ENCODE results near the gene ZBTB48. TPM values are rescaled to one million over a fixed set of nuclear protein-coding genes. Genes with fewer than 3 reads are reported as not detected.
"Not testable (repeated sequence)": the region's sequence is repeated elsewhere in the genome, so short reads cannot be mapped to it uniquely, and the experiment has no call there.

ZBTB48 gene
- total RNA-seq, 1 donor from 2014 or later, result 19.9 TPM

GRCh38 chr1:6635910-6636760, 56.3 kb downstream of the ZBTB48 start:
- H3K27ac Mint-ChIP-seq (ENCODE audit: unreplicated experiment), result peak overlapping the region; percentile 57
- no peaks in the 10 kb centered on the region for H3K27me3 Mint-ChIP-seq (ENCODE audit: low read depth)
- no peaks in the 10 kb centered on the region for H3K9me3 Mint-ChIP-seq (ENCODE audit: low read depth)
- peak; percentile 35 for TF ChIP-seq CTCF (IDR thresholded peaks at IDR 0.05)
- no peak overlapping the region for H3K4me3 Mint-ChIP-seq (ENCODE audit: unreplicated experiment)
- peaks cover 10% of the 10 kb centered on the region for H3K4me1 Mint-ChIP-seq (ENCODE audit: low read depth)
- DNase-seq (ENCODE audit: low spot score), result no peak
- peaks cover 21% of the 10 kb centered on the region for H3K36me3 Mint-ChIP-seq (ENCODE audit: low read depth)

- not testable (repeated sequence) for H3K9me3 Mint-ChIP-seq (ENCODE audit: low read depth); H3K27me3 Mint-ChIP-seq (ENCODE audit: low read depth); DNase-seq (ENCODE audit: low spot score); H3K4me3 Mint-ChIP-seq (ENCODE audit: unreplicated experiment)
- peaks cover 21% of the 10 kb centered on the region for H3K36me3 Mint-ChIP-seq (ENCODE audit: low read depth)
- H3K27ac Mint-ChIP-seq (ENCODE audit: unreplicated experiment), result peak overlapping the region; percentile 57
- H3K4me1 Mint-ChIP-seq (ENCODE audit: low read depth), result peaks cover 10% of the 10 kb centered on the region
Observed at GRCh38 chr1:6636778-6637177, 57.0 kb downstream of the ZBTB48 start.

- Mint-ChIP-seq H3K4me1 (ENCODE audit: low read depth) (peaks cover 10% of the 10 kb centered on the region), H3K27me3 (ENCODE audit: low read depth) (no peaks in the 10 kb centered on the region), H3K4me3 (ENCODE audit: unreplicated experiment) (no peak overlapping the region), H3K27ac (ENCODE audit: unreplicated experiment) (peak overlapping the region; percentile 82), H3K36me3 (ENCODE audit: low read depth) (peaks cover 26% of the 10 kb centered on the region), H3K9me3 (ENCODE audit: low read depth) (no peaks in the 10 kb centered on the region)
- no peak for TF ChIP-seq CTCF (IDR thresholded peaks at IDR 0.05)
- no peak for DNase-seq (ENCODE audit: low spot score)
Observed at GRCh38 chr1:6637770-6638169, 58.0 kb downstream of the ZBTB48 start.

GRCh38 chr1:6638226-6638625, 58.4 kb downstream of the ZBTB48 start:
- no peak for TF ChIP-seq CTCF (IDR thresholded peaks at IDR 0.05)
- Mint-ChIP-seq H3K4me1 (ENCODE audit: low read depth) (peaks cover 10% of the 10 kb centered on the region), H3K9me3 (ENCODE audit: low read depth) (no peaks in the 10 kb centered on the region), H3K36me3 (ENCODE audit: low read depth) (peaks cover 27% of the 10 kb centered on the region), H3K4me3 (ENCODE audit: unreplicated experiment) (no peak overlapping the region), H3K27ac (ENCODE audit: unreplicated experiment) (peak overlapping the region; percentile 82), H3K27me3 (ENCODE audit: low read depth) (no peaks in the 10 kb centered on the region)
- DNase-seq (ENCODE audit: low spot score), result no peak

Other genes with a start within 250 kb of the ZBTB48 start
- 43.9 to 48.1 TPM (median 44.0 TPM) in 3 replicates for gene ACOT7, start 186.2 kb upstream of the ZBTB48 start, total RNA-seq
- gene HES2, start 160.1 kb upstream of the ZBTB48 start, total RNA-seq, result 0.15 to 0.36 TPM in 2 of 3 replicates, not detected in the other
- gene ESPN, start 155.2 kb upstream of the ZBTB48 start, total RNA-seq, result 0.57 to 2.5 TPM (median 2.1 TPM) in 3 replicates
- gene TNFRSF25, start 113.8 kb upstream of the ZBTB48 start, total RNA-seq, result 20.1 to 32.4 TPM (median 21.4 TPM) in 3 replicates
- gene PLEKHG5, start 88.3 kb upstream of the ZBTB48 start, total RNA-seq, result 32.4 to 50.5 TPM (median 33.6 TPM) in 3 replicates
- gene NOL9, start 25.5 kb upstream of the ZBTB48 start, total RNA-seq, result 24.0 to 32.3 TPM (median 27.0 TPM) in 3 replicates
- gene TAS1R1, start 24.7 kb upstream of the ZBTB48 start, total RNA-seq, result not detected in 3 replicates
- gene KLHL21, start 22.9 kb downstream of the ZBTB48 start, total RNA-seq, result 34.3 to 39.6 TPM (median 38.3 TPM) in 3 replicates
- gene PHF13, start 33.7 kb downstream of the ZBTB48 start, total RNA-seq, result 22.2 to 25.6 TPM (median 23.9 TPM) in 3 replicates
- 12.9 to 18.2 TPM (median 14.7 TPM) in 3 replicates for gene THAP3, start 44.9 kb downstream of the ZBTB48 start, total RNA-seq
- gene DNAJC11, start 121.8 kb downstream of the ZBTB48 start, total RNA-seq, result 46.3 to 49.7 TPM (median 47.2 TPM) in 3 replicates
- gene CAMTA1, start 205.5 kb downstream of the ZBTB48 start, total RNA-seq, result 63.8 to 69.4 TPM (median 66.9 TPM) in 3 replicates